Kasumi-1 (cell line): Measurements from ENCODE around the gene DUOX1.
"Not testable (repeated sequence)": the region's sequence is repeated elsewhere in the genome, so short reads cannot be mapped to it uniquely, and the experiment has no call there.

ENCODE experiments used
- DNase-seq, 2 experiments: peaks; one replicate each; lab custom pipeline; 2025; lab: John Stamatoyannopoulos, UW

DUOX1 gene

DNA sequence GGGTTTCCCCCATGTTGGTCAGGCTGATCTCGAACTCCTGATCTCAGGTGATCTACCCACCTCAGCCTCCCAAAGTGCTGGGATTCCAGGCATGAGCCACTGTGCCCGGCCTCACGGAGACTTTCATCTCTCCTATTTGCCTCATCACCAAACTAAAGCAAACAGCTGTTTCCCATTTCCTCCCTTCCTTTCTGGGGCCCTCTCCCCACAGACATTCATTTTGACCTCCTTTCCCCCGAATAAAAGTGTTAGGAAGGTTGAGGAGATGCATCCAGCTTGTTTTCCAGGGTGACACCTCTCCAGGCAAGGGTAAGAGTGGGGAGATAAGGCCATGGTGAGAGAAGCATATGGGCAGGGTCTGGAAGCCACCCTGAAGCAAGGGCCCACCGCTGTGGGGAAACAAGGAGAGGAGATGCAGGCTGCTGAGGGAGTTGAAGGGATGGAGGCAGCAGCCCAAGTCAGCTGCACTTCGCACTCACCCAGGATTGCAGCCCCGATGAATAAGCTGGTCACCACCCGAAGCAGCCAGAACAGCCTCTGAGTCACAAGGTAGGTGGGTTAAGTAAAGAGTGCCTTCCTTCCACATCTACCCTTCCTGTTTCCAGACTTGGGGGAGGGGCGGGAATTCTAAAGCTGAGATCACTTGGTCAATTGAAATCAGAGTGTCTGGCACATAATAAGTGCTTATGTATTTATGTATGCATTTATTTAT is 7.9 kb upstream of the DUOX1 start:
- DNase-seq = no peak

GRCh38 chr15:45122719-45123118 is 7.1 kb upstream of the DUOX1 start:
- DNase-seq = no peak

GRCh38 chr15:45123397-45123796 is 6.4 kb upstream of the DUOX1 start:
- DNase-seq = no peak

GRCh38 chr15:45126535-45127158 is 3.1 kb upstream of the DUOX1 start:
- peak; percentile 7 to 22 for DNase-seq

GRCh38 chr15:45128971-45129639 is 689 bp upstream of the DUOX1 start:
- no peak for DNase-seq

DNA sequence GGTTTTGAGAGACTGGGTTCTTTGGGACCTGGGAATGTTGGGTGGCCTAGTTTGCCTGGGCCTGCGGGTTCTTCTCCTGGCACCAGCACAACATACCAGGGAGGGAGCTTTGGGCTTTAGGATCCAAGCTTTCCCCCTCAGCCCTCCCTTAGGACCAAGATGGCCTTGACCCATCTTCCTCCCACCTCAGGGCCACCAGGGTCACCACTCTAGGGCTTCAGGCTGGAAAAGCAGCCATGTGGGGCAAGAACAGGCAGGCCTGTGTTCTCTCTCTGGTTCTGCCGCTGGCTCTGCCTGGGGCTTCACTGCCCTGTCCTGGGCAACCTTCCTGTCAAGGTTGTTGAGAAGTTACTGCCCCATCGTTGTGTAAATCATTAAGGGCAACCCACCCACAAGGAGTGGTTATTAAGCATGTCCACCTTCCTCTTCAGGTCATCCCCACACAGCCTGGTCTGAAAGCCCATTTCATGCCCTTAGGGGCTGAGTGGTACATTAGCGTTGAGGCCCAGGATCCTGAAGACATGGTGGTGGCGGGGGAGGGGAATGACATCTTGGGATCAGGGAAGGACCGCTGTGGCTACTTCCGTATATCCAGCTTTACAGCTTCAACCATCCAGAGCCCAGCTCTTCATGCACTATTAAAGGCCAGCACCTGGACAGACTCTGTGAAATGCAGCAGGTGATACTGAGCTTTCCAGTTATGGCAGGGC is 652 bp downstream of the DUOX1 start:
- DNase-seq = no peak

DNA sequence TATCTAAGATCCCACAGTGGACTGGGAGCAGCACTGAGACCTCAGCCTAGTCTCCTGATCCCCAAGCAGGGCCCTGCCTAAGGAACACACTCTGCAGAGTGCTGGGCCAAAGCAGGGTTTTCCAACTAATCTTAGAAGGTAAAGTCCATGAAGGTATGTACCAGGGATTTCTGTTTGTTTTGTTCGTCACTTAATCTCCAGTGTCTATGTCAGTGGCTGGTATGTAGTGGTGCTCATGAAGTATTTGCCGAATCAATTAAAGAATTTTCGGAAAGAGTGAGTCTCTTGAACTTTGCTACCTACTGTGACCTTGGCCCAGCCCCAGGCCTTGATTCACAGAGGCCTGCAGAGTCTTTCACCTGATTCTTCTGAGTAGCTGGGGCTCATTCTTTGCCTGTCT is 1.7 kb downstream of the DUOX1 start:
- DNase-seq = no peak

DNA sequence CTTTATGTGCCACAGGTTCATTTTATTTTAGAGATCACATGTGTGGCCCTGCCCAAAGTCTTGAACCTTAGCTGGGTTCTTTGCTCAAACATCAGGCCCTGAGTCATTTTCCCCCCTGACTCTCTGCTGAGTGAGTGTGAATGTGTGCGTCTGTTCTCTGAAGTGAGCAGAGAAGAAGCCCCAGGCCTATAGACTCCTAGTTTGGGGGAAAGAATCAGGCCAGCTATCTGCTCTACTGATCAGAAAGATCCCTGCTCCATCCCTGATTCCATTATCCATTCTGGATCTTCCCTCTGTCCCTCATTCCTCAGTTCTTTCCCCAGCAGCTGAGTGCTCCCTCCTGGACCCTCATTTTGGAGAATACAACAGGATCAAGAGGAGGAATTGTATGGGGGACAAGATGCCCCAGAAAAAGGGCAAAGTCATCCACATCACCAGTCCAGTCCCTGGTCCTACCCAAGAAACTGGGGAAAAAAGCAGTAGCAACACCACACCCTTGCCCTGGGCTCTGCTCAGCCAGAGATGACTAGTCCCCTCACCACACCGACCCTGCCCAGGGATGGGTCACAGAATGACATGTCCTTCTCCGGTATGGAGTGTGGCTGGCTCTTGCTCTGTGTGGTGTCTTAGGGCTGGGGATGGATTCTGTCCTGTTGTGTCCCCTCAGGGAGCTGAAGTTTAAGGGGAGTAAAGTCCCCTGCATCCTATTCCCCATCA is 3.2 kb downstream of the DUOX1 start:
- no peak for DNase-seq

DNA sequence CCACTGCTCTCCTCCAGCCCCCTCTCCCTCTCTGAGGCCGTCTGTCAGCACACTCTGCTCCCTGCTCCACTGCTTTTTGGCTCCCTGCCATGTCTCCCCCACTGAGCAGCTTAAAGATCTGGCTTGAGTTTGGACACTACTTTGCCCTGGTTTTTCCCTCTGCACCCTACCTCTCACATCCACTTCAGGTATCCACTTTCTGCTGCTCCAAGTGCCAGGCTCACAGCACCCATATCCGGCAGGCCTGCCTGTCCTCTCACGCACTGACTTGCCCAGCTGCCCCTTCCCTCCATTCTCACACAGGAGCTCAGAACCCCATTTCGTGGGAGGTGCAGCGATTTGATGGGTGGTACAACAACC is 3.7 kb downstream of the DUOX1 start:
- no peak for DNase-seq

- DNase-seq = no peak
These were observed 4.3 kb downstream of the DUOX1 start for GRCh38 chr15:45134046-45134445.

DNA sequence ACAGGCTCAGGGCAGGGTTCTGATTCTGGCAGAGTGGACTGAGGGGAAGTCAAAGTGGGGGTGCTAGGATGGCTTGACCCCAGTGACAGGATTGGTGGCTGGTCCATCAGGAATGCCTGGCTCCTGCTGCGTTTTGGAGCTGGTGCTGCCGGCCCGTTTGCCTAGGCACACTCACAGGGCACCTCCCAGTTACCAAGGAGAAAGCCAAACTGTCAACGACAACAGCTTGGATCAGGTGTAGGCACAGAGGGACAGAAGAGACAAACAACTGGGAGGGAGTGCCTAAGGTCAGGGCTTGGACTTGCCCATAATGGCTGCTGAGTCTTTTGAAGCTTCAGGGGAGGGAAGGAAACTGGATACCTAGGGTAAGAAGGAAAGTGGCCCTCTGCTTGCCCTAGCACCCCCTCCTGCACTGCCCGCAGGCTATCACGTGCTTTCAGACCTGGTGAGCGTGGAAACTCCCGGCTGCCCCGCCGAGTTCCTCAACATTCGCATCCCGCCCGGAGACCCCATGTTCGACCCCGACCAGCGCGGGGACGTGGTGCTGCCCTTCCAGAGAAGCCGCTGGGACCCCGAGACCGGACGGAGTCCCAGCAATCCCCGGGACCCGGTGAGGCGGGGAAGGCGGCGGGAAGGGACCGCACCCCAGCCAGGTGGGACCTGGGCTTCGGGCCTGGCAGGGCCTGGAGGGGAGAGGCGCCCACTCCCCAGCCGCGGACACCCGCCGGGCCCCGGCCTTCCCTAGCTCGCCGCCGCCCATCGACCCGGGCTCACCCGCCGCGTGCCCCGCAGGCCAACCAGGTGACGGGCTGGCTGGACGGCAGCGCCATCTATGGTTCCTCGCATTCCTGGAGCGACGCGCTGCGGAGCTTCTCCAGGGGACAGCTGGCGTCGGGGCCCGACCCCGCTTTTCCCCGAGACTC is 5.1 kb downstream of the DUOX1 start:
- DNase-seq = no peak

- not testable (repeated sequence) for DNase-seq
These were observed 6.0 kb downstream of the DUOX1 start for GRCh38 chr15:45135705-45136377.

DNA sequence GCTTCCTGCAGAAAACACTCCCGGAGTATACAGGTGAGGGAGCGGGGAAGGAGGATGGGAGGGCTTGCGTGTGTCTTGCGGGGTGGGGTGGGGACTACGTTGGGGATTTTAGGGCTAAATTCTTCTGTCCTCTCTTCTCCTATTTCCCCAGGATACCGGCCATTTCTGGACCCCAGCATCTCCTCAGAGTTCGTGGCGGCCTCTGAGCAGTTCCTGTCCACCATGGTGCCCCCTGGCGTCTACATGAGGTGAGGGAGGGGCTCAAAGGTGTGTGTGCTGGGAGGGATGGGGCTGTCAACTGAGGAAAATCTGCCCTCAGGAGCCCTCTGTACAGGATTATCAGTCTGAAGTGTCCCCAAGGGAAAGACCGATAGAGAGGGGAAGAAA is 6.6 kb downstream of the DUOX1 start:
- DNase-seq = no peak

GRCh38 chr15:45137703-45138102 is 7.9 kb downstream of the DUOX1 start:
- DNase-seq = no peak

DNA sequence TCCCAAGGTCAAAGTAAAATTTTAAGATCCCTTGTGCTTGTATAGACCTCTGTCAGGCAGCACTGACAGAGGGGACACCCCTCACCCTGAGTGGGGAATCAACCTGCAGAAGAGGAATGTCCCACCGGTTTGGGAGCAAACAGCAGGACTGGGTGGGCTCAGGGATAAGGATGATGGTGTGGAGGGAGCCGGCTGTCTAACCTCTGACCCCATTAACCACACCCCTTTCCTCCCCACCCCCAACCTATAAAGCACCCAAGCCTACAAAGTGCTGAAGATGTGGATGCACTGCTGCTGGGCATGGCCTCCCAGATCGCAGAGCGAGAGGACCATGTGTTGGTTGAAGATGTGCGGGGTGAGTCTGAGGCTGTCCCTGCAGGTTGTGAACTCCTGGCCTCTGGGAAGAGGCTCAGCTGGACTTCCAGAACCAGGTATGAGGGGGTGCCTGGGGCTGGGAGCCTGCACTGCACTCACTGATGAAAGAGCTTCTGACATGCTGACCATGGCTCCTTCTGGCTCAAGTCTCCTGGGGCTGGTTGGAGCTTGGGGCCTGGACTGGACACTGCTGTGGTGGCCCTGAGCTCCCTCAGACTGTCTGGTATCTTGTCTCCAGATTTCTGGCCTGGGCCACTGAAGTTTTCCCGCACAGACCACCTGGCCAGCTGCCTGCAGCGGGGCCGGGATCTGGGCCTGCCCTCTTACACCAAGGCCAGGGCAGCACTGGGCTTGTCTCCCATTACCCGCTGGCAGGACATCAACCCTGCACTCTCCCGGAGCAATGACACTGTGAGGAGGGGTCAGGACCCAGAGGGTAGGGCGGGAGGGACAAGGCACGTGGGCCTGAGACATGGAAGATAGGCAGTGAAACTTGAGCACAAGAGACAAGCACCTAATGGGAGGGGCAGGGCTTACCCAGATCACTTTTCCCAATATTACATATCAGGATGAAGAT is 9.3 kb downstream of the DUOX1 start:
- DNase-seq = no peak

DNA sequence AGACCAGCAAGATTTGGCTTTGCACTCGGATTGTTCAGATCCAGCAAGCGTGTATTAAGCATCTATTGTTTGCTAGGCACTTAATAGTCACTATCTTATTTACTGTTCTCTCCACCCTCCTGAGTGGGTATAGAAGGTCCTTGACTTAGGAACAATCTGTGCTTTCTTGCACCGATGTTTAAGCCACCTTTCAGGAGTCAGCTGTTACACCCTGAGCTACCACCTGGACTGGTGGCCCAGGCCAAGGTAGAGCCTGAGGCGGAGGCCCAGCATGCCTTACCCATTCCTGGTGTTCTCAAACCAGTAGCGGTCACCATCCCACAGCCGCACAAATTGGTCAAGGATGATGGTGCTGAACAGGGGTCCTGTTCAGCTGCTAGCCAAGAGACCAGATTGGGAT is 10.0 kb downstream of the DUOX1 start:
- DNase-seq = no peak

DNA sequence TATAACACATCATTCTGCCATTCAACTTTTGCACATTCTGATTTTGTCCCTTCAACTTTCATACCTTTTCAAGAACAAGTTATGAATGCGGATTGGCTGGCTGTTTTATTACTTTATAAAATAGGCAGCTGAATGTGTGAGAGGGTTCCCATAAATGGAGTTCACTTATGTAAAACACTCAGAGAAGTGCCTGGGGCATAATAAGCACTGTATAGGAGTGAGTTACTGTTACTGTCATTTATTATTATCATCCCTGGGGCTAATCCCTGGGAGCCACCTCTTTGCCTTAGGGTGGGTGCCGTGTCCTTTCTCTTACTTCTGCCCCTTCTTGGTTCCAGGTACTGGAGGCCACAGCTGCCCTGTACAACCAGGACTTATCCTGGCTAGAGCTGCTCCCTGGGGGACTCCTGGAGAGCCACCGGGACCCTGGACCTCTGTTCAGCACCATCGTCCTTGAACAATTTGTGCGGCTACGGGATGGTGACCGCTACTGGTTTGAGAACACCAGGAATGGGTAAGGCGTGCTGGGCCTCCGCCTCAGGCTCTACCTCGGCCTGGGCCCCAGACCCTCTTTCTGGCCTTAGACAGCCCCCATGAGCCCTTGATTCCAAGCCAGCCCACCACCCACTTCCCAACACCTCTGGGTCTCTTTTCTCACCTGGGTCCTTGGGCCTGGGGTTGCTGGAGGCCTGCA is 10.9 kb downstream of the DUOX1 start:
- DNase-seq = no peak

- no peak for DNase-seq
These were observed 11.6 kb downstream of the DUOX1 start for GRCh38 chr15:45141386-45141785.

DNA sequence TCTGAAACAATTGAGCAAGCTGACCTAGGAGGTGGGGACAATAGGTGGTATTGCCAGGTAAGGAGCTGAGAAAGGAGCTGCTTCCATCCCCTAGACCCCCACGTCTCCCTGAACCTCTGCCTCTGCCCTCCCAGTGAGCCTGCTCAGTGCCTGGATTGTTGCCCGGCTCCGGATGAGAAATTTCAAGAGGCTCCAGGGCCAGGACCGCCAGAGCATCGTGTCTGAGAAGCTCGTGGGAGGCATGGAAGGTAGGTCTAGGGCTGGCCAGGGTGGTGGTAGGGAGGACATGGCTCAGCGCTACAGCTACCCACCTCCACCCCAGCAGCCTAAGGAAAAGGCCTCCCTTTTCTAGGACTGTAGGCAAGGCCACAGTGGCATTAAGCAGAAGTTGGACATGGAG is 13.3 kb downstream of the DUOX1 start:
- DNase-seq = no peak
